T-helper 1 cell (primary cell): Measurements from ENCODE around the gene TAS1R2.

Experiments used
- DNase-seq, 5 donors: peaks; one replicate each; pipeline ENCODE4 v3.0.0-alpha.2; 2012 to 2020

The TAS1R2 gene

DNA sequence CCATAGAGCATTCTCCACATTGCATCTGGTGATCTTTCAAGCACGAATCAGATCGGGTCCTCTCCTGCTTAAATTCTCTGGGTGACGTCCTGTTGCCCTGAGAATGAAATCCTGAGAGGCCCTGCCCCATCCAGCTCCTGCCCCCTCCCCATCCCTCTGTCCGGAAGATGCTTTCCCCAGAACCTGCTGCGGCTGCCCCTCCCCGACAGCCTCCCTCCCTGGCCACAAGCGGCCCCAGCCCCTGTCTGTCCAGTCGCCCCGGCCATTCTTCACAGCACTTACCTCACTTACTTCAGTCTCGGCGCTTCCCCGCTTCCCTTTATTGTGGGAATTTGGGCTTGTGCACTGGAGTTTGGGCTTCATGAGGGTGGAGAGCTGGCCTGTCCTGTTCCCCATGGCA is 40.3 kb downstream of the TAS1R2 start:
- no peak for DNase-seq

DNA sequence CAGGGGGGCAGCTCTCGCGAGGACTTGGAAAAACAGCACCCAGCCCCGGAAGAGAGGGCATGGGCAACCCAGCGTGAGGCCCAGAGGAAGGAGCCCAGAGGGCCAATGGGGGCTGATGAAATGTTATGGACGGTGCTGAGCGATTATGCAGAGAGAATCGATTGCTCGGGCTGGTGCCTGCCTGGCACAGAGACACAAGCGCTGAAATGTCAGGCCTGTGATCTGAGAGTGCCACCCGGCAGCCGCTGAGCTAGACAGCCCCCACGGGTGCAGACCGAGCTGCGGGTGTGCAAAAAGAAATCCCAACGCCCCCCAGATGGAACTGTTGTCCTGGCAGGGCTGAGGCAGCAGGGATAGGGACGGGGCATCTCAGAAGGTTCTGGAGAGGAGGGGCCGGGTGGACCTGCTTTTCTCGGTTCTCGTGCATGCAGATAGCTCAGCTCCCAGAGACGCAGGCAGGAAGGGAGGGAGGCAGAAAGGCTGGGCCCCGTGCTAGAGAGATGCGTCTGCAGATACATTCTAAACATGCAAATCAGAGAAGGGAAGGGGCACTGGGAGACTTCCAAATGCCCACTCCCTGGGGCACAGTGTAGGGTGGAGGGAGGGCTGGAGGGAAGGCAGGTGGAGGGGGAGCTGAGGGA is 41.5 kb downstream of the TAS1R2 start:
- DNase-seq, result no peak

DNA sequence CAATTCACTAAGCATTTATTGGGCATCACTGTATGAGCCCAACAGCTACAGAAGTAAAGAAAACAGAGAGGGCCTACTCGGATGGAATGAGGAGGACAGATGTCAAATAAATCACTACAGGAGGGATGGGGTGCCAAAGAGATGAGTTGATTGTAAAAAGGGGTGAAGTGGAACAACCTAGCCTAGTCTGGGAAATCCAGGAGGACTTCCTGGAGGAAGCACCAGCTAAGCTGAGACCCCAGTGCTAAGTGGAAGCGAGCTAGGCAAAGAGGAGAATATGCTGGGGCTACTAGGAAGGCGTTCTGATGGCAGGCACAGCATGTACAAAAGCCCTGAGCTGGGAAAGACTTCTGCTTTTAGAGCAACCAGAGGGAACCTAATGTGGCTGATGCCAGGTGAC is 42.1 kb downstream of the TAS1R2 start:
- DNase-seq, result no peak

DNA sequence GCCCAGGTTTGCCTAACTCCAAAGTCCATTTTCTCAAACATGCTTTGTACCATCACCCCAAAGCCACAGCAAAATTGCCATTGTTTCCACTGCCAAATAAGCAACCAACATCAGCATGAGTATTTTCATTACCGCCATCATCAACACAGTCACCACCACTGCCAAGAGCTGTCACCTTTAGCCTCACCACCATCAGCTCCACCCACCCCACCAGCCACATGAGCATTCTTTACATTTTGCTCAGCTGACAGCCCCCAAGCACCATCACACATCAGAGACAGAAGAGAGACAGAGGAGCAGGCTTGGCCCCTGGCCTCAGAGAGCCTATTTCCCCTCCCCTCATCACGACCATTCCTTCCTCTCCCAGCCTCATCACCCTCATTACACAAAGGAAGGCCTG is 42.7 kb downstream of the TAS1R2 start:
- DNase-seq, result no peak

DNA sequence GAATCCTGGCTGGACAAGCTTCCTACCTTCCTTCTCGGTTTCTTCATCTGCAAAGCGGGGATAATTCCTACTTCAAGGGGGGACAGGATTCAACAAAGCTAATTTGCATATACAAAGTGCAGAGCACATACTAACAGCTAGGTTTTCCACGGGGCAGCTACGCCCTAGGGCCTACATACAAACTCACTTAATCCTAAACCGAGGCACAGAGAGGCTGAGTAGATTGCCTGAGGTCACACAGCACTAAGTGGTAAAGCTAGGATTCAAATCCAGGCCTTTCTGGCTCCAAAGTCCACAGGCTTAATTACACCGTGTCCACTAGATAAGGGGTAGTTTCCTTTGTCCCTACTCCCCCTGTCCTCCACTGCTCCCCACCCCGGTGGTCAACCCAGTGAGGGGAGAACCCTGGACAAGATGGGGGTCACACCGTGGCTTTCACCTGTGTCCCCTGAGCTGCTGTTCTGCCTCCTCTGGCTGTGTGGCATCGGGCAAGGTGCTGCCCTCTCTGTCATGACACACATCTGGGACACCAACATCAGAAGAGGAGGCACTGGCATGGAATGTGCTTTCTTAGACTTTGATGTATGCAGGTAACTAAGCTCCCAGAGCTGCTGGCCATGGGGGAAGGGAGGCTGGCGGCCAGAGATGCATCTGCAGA is 44.5 kb downstream of the TAS1R2 start:
- no peak for DNase-seq

DNA sequence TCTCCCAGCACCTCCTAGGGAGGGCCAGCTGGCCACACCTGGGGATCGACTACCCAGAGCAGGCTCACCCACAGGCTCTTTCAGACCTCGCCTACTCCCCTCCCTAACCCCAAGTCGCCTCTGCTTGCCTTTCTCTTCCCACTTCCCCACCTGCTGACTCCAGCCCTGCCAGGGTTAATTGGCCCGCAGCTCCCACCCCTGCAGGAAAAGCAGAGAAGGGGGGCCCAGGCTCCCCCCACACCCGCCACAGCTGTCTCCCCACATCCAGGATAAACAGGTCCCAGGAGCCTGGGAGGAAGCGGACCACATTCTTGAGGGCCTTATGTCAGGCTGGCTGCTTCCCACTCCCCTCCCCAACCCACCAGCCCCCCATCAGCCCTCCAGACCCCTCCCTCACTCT is 45.0 kb downstream of the TAS1R2 start:
- no peak for DNase-seq

DNA sequence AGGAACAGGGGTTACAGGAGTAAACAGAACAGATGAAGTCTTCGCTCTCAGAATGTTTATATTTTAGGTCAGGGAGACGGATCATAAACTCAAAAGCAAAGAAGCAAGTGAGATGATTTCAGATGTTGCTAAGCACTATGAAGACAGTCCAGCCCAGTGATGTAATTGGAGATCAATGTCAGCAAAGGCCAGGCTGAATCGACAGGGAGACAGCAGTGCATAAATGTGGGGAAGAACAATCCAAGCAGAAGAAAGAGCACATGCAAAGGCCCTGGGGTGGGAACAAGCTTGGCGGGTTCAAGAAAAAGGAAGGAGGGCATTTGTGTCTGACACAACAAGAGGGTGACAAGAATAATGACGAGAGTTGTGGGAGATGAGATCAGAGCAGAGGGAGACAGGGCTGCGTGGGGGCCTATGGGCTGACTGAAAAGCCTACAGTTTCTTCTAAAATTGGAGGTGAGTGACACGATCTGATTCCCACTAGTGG is 47.0 kb downstream of the TAS1R2 start:
- DNase-seq, result no peak

DNA sequence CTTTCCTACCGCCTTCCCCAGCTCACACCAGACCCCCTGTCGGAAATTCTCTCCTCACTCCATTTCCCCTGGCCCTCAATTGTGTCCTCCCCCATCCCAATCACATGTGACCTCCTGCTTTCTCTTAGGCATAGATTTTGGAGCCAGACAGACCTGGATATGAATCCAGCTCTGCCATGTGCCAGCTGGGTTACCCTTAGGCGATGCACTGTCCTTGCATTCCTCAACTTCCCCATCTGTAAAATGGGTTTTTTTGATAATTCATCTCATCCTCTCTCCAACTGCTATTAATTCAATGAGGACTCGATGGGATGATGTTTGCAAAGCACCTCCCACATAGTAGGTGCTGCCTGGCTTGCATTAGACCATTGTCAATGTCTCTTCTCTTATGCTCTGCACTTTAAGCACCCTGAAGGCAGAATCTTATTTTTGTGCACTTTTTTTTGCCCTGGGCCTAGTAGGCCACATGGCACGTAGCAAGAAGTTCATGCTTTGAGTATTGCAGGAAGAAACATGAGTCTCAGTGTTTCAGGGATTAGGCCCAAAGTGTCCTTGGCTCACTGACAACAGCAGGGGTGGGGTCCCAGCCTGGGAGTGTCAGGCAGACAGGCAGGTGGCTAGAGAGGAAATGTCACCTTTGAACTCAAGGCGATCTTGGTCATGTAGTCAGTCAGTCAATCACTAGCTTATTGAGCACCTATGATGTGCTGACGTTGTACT is 47.6 kb downstream of the TAS1R2 start:
- DNase-seq, result no peak

DNA sequence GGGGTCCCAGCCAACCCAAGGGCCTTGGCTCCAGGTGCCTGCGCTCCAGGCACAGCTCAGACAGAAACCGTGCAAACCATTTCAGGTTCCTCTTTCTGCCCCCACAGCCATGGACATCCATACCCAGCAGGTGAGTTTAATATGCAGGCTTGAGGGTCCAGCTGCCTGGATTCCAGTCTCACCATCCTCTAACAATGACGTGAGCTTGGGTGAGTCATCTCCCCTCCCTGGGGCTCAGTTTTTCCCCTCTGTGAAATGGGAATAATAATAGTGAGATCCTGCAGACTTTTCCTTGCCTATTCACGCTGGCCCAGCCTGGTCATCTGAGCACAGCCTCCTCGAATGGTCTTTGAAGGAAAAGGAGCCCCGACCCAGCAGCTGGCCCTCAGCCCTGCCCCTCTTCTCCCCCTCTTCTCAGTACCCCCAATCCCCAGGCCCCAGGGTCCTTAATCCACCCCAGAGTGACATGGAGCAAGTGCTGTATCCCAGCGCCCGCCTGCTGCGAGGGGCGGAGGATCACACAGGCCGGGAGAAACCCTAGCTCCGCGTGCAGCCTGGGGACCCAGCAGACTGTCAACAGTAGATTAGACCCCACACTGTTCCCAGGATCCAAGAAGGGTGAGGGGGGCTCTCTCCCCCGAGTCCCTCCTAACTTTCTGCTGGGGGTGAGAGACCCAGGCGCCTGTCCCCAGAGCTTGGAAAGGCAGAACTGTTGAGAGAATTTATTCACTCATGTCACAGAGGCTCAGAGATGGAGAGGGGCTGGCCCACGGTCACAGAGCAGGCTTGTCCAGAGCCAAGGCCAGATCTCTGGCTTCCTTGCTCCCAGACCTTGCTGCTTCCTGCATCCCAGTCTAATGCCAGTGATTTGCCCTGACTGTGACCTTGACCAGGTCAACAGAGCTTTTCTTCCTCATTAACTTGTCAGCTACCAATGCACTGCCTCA is 49.2 kb downstream of the TAS1R2 start:
- no peak for DNase-seq

DNA sequence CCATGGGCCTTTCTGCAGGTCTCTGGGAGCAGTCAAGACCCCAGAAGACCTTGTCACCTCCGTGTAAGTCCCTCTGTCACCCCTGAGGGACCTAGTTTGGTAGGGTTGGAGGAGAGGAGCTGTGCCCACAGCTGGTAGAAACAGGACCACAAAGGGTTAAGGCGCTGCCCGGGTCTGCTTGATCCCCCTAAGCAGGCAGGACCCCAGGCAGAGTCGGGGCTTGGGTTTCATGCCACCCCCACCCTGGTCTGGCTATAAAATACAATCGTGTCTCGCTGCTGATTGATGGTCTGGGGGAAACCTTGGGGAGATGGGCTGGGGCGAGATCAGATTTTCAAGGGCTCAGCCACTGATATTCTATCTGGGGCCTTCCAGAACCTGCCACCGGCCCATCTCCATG is 50.9 kb downstream of the TAS1R2 start:
- no peak for DNase-seq

DNA sequence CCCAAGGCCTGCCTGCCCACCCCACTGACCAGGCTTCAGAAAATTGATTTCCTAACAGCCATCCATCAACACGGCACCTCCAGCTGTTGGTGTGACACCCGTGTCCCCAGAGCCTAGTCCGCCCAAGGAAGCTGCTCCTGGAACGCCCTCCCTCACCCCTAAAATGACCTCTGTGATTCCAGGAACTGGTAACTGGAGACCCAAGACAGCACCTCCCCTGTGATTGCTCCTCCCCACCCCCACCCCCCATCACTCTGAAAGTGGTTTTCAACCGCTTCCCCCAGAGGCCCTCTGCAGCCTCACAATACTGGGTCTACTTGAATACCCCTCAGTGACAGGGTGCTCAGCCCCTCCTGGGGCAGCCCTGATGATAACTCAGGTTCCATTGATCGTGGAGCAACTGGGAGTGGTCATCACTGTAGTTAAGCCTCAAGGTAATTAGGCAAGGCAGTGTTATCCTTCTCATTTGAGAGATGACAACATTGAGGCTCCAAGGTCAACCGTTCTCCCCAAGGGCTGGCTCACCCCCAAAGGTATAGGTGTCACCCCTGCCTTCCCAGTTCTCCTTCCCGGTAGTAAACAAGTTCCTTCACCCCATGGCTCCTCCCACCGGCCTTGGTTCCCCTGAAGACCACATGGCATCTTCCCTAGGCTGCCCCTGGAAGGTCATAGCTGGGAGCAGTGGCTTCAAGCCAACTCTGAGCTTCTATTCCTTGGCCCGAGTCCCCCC is 52.0 kb downstream of the TAS1R2 start:
- no peak for DNase-seq

DNA sequence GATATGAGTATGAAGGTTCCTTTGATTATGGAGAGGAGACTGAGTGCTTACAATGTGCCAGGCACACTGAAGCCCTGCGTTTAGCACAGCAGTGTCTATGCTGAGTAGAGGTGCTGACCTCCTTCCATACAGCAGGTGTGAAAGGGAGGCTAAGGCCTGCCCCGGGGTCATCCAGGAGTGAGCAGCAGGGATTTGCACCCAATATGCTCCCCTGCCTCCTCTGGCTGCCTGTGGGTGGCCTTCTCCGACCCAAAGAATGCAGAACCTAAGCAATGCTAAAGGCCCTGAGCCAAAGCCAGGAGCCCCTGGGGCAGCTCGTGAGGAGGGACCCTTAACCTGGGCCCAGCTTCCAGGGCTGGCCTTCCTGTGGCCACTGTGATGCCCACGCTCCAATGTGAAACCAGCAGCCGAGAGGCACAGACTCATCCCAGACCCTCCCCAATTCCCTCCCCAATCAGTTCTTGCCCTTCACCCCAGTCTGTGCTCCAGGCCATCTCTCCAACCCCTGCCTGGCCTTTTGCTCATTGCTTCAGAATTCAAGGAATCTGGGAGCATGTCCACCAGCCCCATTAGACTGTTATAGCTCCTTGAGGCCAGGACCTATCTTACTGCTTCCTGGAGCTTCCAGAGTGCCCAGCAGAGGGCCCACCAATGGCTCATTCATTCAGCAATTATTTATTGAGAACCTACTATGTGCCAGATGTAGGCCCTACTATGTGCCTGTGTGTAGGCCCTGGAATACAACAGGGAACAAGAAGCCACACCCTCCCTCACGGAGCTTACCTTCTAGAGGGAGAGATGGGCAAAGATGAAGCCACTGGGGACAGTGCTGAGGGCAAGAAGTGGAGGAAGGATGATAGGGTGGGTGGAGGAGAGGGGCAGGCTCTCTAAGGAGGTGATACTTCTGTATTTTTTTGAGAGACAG is 53.3 kb downstream of the TAS1R2 start:
- DNase-seq, result no peak

DNA sequence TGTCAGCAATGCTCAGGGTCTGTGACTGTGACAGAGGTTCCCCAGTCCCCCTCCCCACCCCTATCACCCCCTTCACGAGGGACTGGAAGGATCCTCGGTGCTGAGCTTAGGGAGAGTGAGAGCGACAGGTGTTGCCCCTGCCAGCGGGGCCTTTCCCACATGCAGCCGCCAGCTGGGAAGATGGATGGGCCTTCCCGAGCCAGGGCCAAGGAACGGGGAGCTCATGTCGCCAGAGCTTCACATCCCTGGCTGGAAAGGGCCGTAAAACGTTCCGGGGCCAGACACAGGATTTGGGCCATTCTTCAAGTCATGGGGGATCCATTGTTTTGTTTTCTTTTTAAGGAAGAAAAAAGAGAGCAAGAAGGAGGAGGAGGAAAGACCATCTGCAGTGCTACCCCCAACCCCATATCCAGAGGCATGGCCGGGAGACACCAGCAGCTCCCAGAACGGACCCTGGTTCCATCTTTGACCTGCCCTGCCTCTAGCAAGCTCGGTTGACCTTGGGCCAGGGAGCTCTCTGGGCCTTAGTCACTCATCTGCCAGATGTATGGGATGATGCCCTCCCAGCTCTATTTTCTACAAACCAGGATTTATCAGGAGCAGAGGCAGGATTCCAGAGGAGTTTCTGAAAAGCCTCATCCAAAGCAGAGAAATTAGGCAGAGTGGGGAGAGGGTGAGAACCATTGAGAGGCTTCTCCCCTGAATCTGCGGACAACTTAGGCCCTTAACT is 54.1 kb downstream of the TAS1R2 start:
- DNase-seq, result no peak

DNA sequence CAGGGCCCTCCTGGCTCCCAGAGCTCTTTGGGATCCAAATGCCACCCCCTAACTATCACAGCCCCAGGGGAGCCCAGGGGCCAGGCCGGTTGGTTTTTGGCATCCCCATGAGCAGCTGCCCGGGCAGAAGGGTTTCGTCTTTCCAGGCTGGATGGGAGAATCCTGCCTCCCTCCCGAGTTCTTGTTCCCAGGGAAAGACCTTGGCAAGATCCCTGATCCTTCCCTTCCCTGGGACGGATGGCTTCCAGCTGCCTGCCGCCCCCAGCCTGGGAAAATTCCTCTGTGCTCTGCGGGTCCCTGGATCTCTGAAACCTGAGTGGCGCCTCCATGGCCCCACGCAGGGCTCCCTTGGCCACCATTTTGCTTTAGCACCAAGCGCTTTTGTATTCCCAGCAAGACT is 55.6 kb downstream of the TAS1R2 start:
- DNase-seq, result no peak

DNA sequence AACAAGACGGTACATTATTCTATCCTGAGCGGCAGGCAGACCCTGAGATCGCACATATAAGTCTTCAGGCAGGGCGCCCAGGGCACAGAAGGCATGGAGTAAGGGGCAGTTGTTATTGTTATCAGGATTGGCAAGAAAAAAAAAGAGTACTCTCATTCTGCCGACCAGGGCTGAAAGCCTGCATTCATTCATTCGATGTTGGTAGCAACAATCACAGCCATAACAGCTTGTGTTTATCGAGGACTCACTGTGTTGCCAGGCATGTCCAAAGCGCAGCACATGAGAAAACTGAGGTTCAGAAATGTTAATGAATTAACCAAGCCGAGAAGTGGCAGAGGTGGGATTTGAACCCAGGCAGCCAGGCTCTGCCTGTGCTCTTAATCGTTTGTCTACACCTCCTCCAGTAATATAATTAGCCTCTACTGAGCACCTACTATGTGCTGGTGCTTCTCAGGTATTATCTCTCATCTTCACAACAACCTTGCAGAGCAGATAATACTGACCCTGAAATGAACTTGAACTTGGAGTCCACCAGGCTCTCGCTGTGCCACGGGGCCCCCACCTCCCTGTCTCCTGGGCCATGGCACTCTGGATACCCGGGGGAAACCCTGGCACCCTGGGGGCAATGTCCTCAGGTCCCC is 56.2 kb downstream of the TAS1R2 start:
- DNase-seq, result no peak

DNA sequence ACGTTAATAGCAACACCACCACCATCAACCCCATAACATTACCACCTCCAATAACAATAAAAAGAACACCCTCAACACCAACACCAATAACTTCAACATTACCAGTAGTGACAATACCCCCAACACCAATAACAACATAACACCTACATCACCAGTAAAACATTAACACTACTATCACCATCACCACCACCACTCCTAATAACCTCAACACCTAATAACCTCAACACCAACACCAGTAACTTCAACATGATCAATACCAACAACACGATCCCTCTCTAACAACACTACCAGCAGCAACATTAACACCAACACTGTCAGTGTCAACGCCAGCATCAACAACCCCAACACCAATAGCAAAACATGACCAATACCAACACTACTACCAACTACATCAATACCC is 57.2 kb downstream of the TAS1R2 start:
- DNase-seq, result no peak

DNA sequence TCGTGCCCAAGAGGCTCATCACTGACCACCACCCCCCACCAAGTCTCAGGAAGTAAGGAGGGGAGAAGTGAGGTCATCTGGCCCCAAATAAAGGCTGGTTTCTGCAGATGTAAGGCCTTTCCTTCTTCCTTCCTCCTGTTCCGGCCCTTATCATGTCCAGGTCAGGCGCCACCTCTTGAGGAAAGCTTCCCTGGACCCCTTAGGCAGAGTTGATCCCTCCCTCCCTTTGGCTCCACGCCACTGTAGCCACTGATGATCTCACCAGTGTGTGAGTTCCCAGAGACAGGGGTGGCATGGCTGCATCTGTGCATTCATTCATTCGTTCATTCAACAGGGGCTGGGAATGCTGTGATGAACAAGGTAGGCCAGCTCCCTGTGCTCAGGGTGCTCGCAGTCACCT is 59.2 kb downstream of the TAS1R2 start:
- no peak for DNase-seq

DNA sequence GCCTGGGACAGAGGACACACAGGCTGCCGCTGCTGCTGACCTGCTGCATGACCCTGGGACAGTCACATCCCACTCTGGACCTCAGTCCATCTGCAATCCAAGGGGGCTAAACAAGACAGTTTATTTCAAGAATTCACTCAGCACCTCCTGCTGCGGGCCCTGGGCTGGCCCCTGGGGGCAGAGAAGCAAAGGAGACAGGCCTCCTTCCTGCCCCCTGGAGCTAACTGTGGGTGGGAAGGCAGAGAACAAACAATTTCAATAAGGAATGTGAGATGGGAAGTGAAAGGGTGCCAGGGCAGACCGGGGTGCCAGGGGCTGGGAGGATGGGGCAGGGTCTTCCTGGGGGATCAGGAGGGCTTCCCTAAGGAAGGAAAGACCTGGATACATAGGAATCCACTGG is 60.0 kb downstream of the TAS1R2 start:
- DNase-seq, result no peak

DNA sequence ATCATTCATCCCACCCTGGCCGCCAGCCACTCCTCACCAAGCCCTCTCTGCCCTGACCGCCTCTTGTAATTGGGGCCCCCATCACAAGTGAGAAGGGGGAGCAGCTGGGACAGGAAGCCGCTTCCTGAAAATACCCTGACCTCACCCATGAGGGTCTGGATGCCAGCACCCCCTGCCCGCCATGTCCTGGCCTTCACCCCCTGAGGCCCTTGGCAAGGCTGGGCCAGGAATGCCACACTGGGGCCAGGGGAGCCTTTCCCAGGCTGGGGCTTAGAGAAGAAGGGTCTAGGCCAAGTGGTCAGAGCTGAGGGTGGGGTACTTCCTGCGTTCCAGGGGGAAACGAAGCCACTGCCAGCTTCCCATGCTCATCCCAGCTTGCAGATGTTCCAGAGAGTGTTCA is 60.5 kb downstream of the TAS1R2 start:
- no peak for DNase-seq

DNA sequence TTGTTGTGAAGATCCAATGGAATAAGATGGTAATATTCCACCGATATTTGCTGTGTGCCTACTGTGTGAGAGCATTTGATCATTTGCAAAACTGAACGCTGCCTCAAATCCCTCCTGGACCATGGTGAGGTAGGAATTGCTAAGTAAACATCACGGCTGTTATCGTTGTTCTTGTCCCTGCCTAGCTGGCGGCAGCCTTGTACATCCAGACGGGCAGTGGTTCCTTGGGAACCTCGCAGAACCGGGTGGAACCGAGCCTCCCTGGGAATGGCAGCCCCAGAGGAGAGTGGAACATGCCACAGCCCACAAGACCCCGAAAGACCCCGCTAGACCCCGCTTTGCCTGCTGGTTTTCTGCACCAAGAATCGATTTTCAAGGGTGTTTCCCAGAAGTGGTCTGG is 60.9 kb downstream of the TAS1R2 start:
- no peak for DNase-seq
